Measurements from ENCODE around the gene PRMT2. TPM values are rescaled to one million over a fixed set of nuclear protein-coding genes. Genes with fewer than 3 reads are reported as not detected.
A peak's percentile ranks its signal among the peaks of the same experiment; 100 is the strongest.

Gene PRMT2
- total RNA-seq, 2 donors from 2014 or later, result 91.3 to 93.0 TPM

- DNase-seq (ENCODE audit: low spot score), result no peak
- intact Hi-C loops (cut with DNase I), result no loop called here
Observed at GRCh38 chr21:46637952-46638746, 2.7 kb downstream of the PRMT2 start.

DNA sequence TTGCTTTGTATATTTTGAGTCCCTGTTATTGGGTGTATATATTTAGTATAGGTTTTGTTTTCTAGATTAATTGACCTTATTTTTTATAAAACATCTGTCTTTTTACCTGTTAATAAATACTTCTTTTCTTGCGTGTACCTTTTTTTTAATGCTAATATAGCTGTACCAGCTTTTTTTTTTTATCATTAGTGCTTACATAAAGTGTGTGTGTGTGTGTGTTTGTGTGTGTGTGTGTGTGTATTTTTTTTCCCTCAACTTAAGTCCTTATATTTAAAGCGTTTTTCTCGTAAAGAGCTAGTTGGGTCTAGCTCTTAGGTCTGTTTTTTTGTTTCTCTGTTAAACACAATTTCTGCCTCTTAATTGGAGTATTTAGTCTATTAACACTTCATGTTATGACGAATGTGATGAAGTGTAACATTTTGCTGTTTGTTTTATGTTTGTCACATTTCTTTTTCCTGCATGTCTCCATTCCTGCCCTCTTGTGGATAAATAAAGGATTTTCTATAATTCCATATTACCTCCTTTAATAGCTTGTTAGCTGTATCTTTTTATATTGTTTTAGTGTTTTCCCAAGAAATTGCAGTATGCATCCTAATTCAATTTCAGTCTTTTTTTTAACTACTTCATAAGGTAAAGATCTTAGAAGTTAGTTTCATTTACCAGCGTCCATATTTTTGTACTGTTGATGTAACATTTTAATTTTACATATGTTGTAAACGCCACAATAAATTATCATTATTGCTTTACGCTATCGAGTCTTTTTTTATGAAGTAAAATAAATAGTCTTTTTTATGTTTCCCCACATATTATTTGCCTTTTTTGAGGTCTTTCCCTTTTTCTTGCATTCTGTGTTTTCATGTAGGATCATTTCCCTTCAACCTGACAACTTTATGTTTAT lies 4.3 kb downstream of the PRMT2 start:
- no peak for DNase-seq (ENCODE audit: low spot score)
- intact Hi-C loops (cut with DNase I), result no loop called here

DNA sequence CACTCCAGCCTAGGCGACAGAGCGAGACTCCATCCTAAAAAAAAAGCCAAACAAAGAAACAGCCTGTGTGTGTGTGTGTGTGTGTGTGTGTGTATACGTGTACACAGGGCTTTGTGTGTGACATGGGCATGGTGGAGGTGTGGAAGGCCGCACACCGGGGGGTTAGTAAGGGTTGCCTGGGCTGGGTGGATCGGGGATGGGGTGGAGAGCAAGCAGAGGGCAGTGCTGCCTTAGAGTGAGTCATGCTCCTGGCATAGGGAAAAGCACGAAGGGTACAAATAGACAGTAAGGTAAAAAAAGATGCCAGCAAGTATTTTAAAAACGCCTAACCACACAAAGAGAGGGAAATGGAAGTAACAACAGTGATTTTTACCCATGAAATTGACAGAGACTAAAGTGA lies 6.2 kb downstream of the PRMT2 start:
- DNase-seq (ENCODE audit: low spot score), result peak; percentile 46
- intact Hi-C loops (cut with DNase I), result no loop called here

DNA sequence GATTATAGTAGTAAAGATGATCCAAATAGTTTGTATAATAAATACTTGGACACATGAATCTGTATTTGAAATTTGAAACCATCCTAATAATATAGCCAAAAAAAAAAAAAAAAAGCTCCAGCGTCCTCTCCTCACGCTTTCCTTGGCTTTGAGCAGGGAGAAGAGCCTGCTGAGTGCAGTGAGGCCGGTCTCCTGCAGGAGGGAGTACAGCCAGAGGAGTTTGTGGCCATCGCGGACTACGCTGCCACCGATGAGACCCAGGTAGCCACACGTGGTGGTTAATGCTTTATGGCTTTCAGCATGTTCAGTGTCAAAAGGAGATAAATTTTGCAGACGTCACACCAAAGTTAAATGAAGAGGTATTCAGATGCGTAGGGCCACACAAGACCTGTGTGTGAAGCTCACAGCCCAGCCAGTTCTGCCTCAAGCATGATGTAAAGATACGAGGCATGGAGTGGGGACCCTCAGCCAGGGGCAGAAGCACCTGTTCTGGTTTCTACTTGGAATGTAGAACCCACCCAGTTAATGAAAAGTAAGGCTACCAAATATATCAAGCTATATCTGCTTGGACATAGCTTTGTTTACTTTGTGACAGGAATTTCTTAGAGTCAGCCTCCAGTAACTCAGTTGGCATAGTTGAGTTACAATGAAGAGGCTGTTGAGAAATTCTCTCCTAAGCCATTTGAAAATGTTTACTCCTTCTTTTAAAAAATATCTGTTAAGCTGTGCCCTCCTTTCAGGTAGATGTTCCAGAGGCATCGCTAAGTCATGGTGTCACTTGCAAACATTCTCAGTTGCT lies 8.1 kb downstream of the PRMT2 start:
- peak; percentile 34 for DNase-seq (ENCODE audit: low spot score)
- intact Hi-C loops (cut with DNase I), result no loop called here

- peak; percentile 54 for DNase-seq (ENCODE audit: low spot score)
- intact Hi-C loops (cut with DNase I), result no loop called here
Observed at GRCh38 chr21:46645840-46646239, 10.4 kb downstream of the PRMT2 start.

DNA sequence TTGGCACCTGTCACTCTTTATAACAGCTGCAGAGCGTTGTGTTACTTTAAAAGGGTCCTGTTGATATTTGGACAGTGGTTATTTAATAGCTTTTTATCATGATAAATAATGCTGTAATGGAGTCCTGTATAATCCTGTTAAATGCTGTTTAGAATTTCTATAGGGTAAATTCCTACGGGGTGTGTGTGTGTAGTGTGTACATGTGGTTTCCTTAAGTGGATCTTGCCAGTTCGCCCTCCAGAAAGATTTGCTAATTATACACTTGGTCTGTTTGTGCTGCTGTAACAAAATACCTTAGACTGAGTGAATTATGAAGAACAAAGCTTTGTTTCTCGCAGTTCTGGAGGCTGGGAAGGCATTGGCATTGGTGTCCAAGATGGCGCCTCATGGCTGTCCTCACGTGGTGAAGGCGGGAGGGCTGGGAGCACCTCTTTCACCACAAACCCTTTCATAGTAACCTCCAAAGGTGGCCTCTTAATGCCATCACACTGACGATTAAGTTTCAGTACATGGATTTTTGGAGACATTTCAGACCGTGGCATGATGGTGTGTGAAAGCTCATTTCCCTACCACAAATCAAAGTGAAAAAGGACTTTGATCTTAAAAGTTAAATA lies 11.2 kb downstream of the PRMT2 start:
- DNase-seq (ENCODE audit: low spot score), result no peak
- intact Hi-C loops (cut with DNase I), result no loop called here

GRCh38 chr21:46648539-46648938 lies 13.1 kb downstream of the PRMT2 start:
- DNase-seq (ENCODE audit: low spot score), result no peak
- intact Hi-C loops (cut with DNase I), result no loop called here

GRCh38 chr21:46649356-46649755 lies 13.9 kb downstream of the PRMT2 start:
- intact Hi-C loops (cut with DNase I), result no loop called here
- DNase-seq (ENCODE audit: low spot score), result no peak

GRCh38 chr21:46650476-46651098 lies 15.1 kb downstream of the PRMT2 start:
- DNase-seq (ENCODE audit: low spot score), result no peak
- intact Hi-C loops (cut with DNase I), result no loop called here

DNA sequence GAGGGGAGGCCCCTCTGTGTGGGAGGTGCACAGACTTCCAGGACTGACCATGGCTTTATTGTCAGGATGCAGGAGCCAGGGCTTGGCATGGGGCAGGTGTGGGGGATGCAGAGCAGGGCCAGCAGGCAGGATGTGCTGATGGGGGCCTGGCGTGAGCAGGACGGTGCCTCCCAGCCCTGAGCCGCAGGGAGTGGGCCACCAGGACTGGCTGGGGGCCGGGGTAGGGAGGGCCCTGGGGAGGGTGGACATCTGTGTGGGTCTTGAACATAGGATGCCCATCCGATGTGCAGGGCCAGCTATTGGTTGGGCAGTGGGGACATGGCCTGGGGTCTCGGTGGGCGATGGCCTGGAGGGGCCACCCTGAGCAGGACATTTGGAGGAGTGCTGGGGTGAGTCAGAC lies 15.6 kb downstream of the PRMT2 start:
- intact Hi-C loops (cut with DNase I), result no loop called here
- no peak for DNase-seq (ENCODE audit: low spot score)

DNA sequence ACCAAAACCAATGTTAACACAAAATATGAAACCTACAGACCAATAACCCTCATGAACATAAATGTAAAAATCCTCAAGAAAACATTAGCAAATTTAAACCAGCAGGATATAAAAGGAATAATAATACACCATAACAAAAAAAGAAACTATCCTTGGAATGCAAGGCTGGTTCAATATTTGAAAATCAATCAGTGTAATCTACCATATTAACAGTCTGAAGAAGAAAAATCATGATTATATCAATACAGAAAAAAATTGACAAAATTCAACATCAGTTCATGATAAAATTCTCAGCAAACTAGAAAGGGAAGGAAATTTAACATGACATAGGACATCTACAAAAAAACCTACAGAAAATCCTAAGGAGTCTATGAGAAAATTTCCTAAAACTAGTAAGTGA lies 19.8 kb downstream of the PRMT2 start:
- intact Hi-C loops (cut with DNase I), result no loop called here
- no peak for DNase-seq (ENCODE audit: low spot score)

DNA sequence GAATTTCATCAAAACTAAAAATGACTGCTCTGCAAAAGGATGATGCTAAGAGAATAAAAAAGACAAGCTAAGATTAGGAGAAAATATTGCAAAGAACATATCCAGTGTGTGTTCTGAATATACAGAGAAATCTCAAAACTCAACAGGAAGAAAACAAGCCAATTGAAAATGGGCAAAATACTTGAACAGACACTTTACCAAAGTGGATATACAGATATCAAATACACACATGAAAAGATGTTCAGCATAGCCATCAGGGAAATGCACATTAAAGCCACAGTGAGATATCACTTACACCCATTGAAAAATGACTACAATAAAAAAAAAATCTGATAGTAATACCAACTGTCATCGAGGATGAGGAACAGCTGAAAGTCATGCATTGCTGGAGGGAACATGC lies 21.3 kb downstream of the PRMT2 start:
- intact Hi-C loops (cut with DNase I), result no loop called here
- no peak for DNase-seq (ENCODE audit: low spot score)

GRCh38 chr21:46660505-46660904 lies 25.0 kb downstream of the PRMT2 start:
- intact Hi-C loops (cut with DNase I), result no loop called here
- no peak for DNase-seq (ENCODE audit: low spot score)

GRCh38 chr21:46661211-46661625 lies 25.7 kb downstream of the PRMT2 start:
- no peak for DNase-seq (ENCODE audit: low spot score)
- intact Hi-C loops (cut with DNase I), result no loop called here

GRCh38 chr21:46661642-46662366 lies 26.3 kb downstream of the PRMT2 start:
- DNase-seq (ENCODE audit: low spot score), result no peak
- intact Hi-C loops (cut with DNase I), result no loop called here

GRCh38 chr21:46662367-46662654 lies 26.8 kb downstream of the PRMT2 start:
- DNase-seq (ENCODE audit: low spot score), result no peak
- intact Hi-C loops (cut with DNase I), result no loop called here

- intact Hi-C loops (cut with DNase I), result no loop called here
- no peak for DNase-seq (ENCODE audit: low spot score)
Observed at GRCh38 chr21:46662765-46663500, 27.5 kb downstream of the PRMT2 start.

DNA sequence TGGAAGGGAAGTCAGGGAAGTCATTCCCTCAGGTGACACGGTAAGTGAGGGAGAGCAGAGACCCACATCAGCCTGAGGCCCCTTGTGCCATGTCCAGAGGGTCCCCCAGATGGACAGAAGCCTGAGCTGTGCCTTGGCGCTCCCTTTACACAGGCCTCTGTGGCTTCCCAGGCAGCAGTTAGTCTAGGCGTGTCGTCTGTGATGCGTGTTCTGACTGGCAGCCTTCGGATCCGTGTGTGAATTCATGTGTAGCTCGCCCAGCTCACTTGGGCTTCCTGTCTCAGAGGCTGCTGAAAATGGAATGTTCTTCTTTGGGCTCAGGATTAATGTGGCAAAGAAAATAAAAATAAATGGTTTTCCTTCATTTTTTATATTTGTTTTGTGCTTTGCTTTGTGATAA lies 28.3 kb downstream of the PRMT2 start:
- intact Hi-C loops (cut with DNase I), result no loop called here
- no peak for DNase-seq (ENCODE audit: low spot score)

Data from posterior vena cava (tissue), 2 donors.